ENCODE measurements around the gene ANXA11. TPM values are rescaled to one million over a fixed set of nuclear protein-coding genes. Genes with fewer than 3 reads are reported as not detected.
A peak's percentile ranks its signal among the peaks of the same experiment; 100 is the strongest.

The ANXA11 gene
- total RNA-seq, 1 experiment from 2014 or later = 102 TPM

- no peak for DNase-seq (ENCODE audit: low read depth)
Measured at GRCh38 chr10:80166581-80167470, 38.5 kb downstream of the ANXA11 start.

GRCh38 chr10:80165173-80165572, 40.2 kb downstream of the ANXA11 start:
- peak; percentile 79 for DNase-seq (ENCODE audit: low read depth)

GRCh38 chr10:80164596-80164995, 40.7 kb downstream of the ANXA11 start:
- DNase-seq (ENCODE audit: low read depth) = no peak

GRCh38 chr10:80163741-80164341, 41.5 kb downstream of the ANXA11 start:
- DNase-seq (ENCODE audit: low read depth) = peak; percentile 94

GRCh38 chr10:80161321-80162083, 43.8 kb downstream of the ANXA11 start:
- DNase-seq (ENCODE audit: low read depth) = no peak

DNA sequence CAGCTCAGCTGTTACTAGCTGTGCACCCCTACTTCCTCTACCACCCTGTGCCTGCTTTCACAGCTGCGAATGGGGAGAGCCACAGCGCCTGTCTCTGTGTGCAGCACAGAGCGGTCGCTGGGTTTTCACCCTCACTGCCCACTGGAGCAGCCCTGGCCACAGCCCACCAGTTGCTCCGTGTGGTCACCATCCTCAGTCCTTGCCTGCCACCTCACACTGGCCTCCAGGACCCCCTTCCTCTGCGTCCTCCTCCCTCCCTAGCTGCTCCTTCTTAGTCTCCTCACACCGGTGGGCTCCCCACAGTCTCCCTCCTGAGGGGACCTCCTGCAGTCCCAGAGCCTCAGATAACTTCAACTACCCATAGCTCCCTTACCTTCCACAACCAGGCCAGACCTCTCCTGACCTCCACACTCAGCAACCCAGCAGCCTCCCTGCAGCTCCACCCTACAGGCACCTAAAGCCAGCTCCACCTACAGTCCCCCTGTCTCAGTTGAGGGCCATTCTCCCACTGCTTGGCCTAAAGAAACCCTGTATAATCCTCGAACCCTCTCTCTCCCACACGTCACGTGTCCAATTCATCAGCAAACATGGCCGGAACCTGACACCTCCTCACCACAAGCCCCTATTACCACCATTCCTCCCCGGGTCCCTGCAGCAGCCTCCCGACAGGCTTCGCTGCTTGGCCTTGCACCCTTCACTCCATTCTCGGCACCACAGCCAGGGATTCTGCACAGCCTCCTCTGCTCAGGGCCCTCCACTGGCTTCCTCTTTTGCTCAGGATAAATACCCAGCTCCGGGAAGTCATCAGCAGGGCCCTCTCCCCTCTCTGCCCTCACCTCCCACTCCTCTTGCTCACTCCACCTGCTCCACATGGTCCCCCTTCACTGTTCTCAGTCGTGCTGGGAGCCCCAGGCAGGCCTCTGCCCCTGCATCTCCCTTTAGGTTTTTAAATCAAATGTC, 44.7 kb downstream of the ANXA11 start:
- DNase-seq (ENCODE audit: low read depth) = no peak

DNA sequence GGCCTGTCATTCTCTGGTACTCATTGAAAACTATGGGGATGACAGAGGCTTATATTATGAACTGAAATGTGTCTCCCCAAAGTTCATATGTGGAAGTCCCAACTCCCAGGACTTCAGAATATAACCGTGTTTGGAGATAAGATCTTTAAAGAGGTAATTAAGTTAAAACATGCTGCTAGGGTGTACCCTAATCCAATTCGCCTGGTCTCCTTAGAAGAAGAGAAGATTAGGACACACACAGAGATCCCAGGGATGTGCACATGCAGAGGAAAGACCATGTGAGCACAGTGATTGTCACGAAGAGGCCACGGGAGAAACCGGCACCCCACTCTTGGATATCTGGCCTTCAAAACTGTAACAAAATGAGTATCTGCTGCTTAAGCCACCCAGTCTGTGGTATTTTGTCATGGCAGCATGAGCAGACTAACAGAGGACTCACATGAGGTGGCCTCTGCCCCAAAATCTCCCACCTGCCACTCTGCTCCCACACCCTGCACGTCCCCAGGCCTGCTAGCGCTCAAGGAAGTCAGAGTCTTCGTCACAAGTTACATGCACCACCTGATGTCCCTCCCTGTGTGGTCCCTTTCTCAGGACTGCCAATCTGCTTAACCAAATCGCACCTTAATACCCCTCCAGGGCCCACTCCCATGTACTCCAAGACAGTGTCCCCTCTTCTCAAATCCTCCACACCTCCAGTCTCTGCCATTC, 46.0 kb downstream of the ANXA11 start:
- no peak for DNase-seq (ENCODE audit: low read depth)

DNA sequence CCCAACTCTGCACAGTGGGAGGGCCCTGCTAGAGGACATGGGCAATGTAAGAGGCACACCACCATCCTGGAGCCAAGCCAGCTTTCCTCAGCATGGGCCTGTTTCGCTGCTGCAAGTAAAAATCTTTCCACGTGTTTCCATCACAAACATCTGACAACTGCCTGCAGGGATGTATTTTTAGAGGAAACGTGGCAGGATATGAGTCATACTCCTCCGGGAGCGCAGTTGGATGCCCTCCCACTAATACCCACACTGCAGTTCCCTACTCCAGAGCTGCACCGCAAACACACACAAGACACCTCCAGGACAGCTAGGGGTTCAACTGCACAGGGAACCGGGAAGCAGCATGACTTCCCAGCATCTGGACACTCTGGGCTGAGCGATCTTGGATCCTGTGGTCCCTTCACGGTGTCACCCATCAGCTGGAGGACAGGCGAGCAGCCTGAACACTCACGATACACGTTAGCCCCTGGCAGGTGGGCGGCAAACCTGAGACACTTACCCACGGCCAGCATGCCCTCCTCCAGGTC, 46.7 kb downstream of the ANXA11 start:
- peak; percentile 98 for DNase-seq (ENCODE audit: low read depth)

GRCh38 chr10:80158126-80158525, 47.2 kb downstream of the ANXA11 start:
- no peak for DNase-seq (ENCODE audit: low read depth)

GRCh38 chr10:80157561-80157960, 47.8 kb downstream of the ANXA11 start:
- DNase-seq (ENCODE audit: low read depth) = no peak

- DNase-seq (ENCODE audit: low read depth) = no peak
Measured at GRCh38 chr10:80156216-80156615, 49.1 kb downstream of the ANXA11 start.

- no peak for DNase-seq (ENCODE audit: low read depth)
Measured at GRCh38 chr10:80155696-80156215, 49.6 kb downstream of the ANXA11 start.

DNA sequence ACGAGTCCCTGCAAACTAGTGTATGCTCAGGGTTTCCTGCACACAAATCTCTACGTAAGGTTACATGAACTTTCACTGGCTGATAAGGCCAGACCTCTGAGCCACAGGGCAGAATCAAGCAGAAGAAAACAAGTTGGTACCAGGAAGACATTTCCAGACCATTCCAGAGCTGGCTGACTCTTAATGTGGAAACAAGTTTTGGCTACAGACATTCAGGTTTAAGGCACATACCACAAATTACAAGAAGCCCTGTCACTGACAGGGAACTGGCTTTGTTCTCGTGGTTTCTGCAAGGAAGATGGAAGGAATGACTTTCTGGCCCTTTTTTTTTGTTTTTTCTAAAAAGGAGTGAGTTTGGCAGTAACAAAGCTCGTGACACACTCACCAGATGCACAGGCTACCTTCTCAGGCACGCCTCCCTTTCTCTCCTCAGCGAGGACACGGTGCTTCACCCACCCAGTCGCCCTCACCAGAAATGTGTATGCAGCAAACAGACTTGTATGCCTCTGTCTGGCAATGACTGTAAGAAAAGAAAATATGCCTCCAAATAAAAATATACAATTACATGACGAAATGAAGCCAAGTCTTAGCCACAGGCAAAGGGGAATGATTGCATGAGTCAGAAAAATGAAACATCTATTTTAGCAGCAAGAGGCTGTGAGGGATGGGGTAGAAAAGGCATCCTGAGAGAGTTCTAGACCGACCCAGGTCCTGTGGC, 50.2 kb downstream of the ANXA11 start:
- peak; percentile 89 for DNase-seq (ENCODE audit: low read depth)

DNA sequence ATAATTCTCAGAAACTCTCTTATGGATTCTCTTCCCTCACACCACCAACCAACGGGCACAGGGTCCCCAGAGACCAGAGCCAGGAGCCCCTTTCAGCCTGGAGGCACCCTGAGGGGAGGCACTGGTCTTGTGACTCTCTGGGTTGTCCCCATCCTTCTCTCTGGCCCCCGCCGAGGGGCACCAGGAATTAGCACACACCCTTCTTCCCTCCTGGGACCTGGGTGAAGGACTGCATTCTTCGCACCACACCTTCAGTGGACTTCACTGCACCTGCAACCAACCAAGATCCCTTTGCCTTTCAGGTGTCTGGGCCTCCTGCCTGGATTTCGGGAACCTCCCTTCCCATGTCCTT, 50.7 kb downstream of the ANXA11 start:
- DNase-seq (ENCODE audit: low read depth) = no peak

- DNase-seq (ENCODE audit: low read depth) = no peak
Measured at GRCh38 chr10:80153460-80153859, 51.9 kb downstream of the ANXA11 start.

GRCh38 chr10:80152820-80153219, 52.5 kb downstream of the ANXA11 start:
- no peak for DNase-seq (ENCODE audit: low read depth)

DNA sequence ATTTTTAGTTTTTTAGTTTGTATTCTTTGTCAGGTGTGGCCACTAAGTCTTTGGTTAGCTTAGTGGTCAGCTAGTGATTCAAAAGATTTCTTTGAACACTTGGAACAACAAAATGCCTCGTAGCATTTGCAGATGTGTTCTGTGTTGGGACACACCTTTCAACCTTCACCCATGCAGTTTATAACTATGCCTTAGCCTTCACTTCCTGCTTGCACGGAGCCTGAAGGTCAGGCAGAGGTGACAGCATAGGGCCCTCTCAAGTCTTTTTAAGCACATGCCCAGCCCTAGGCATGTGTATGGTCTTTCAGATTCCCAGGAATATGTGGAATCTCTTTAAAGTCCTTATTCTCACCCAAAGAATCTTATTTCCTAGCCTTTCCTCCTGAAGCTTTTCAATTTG, 55.2 kb downstream of the ANXA11 start:
- no peak for DNase-seq (ENCODE audit: low read depth)

- DNase-seq (ENCODE audit: low read depth) = no peak
Measured at GRCh38 chr10:80149123-80149522, 56.2 kb downstream of the ANXA11 start.

DNA sequence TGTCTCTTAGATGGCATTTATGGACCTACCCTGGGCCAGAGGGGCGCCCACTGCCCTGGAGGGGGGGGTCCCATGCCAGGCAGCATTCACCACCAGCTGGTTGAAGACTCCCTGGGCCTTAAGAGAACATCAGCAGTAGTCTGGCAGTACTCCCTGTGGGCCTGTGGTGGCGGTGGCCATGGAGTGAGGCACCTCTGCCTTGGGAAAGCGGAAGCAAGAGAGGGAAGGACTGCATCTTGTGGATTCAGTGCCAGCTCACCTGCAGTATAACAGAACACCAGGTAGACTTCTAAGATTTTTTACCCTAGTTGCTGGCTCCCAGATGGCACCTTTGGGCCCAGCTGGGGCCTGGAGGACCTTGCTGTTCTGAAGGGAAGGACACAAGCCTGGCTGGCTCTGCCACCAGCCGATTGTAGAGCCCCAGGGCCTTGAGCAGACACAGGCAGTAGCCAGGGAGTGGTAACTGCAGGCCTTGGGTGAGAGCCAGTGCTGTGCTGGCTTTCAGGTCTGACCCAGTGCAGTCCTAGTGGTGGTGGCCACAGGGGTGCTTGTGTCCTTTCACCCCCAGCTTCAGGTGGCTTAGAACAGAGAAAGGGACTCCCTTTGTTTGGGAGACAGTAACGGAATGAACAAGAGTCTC, 57.1 kb downstream of the ANXA11 start:
- no peak for DNase-seq (ENCODE audit: low read depth)
